ENCODE data around the gene IKBKE. TPM values are rescaled to one million over a fixed set of nuclear protein-coding genes. Genes with fewer than 3 reads are reported as not detected.

The IKBKE gene
- total and polyA plus RNA-seq, 10 of the 15 experiments (the other 5 are each of a cell fraction or from before 2014, with no cell fraction given): 12.8 to 35.1 (median 23.1) TPM

DNA sequence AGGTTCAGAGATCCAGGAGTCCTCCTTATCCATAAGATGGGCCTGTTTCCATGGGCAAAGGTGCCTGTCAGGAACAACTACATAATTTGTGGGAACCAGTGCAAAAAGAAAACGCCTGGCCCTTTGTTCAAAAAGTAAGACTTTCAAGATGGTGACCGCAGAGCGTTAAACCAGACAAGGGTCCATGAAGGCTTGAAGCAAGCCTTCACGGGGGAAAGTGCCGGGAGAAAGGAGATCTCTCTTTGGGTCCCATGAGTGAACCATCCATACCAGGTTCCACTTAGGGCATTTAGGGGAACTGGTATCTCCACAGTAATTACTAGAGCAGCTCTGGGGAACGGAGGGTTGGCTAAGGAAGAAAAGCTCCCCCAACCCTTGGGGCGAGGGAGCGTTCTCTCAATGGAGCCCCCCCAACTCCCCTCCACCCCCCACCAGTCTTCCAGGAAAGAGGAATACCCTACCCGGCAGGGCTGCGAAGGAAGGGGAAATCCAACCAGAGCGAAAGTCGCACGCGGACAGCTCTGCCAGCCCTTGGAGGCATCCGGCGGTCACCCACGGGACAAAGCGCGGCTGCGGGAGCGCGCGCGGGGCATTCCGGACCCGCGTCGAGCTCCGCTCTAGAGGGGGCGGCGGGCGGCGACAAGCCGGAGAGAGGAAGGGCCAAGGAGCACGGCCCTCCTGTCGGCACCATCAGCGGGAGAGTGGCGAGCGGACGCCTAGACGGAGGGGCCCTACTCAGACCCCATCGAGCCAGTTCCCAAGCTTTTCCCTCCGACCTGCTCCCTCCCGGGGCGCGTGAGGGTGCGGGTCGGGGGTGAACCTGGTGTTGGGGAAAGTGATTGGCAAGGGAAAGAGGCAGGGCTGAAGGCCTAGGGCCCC lies 36.4 kb downstream of the IKBKE start:
- peak overlapping the region; percentile 29; the same call in 1 of the 2 replicates for H3K27ac ChIP-seq (ENCODE audit: control insufficient read depth, insufficient read depth)
- H3K27me3 ChIP-seq (replicated peaks in 1 of 2; ENCODE audit: control insufficient read depth in 2 of 2, insufficient read depth in 2 of 2, low read length in 1 of 2): no peaks in the 10 kb centered on the region
- peak overlapping the region; percentile 77 for H2AFZ ChIP-seq (ENCODE audit: control insufficient read depth, low read depth, low read length)
- DNase-seq (ENCODE audit: low read depth, low spot score) (no peak), FAIRE-seq (no peak), ATAC-seq (peak; percentile 51)
- peak overlapping the region; percentile 72 for H3K4me3 ChIP-seq
- ChIA-PET CTCF (interaction anchor here (0.7 to 5.1 kb wide), 27 partner anchors 10 to 323 kb away, joined by 3 to 62 read pairs (median 5); partner anchors contain the start of genes DYRK3 and IKBKE), RAD21 (ENCODE audit: unreplicated experiment) (interaction anchor here (1.0 to 4.8 kb wide), 18 partner anchors 10 to 157 kb away, joined by 3 to 69 read pairs (median 5); partner anchors contain the start of genes DYRK3 and IKBKE), SMC1A (ENCODE audit: uncharacterized antibody, unreplicated experiment) (interaction anchor here (0.6 to 5.6 kb wide), 22 partner anchors 9 to 141 kb away, joined by 3 to 61 read pairs (median 6); partner anchors contain the start of genes DYRK3 and IKBKE), POLR2A (interaction anchor here (0.6 to 4.8 kb wide), 19 partner anchors 9 to 896 kb away, joined by 3 to 60 read pairs (median 4); partner anchors contain the start of genes DYRK3 and IKBKE)
- H3K4me2 ChIP-seq (ENCODE audit: control insufficient read depth, insufficient read depth): peak overlapping the region; percentile 91
- WGBS (ENCODE audit: insufficient coverage, insufficient replicate concordance, low lambda C conversion rate, missing lambda C conversion rate): 8% methylated on average over 48 of the region's 48 CpGs
- H3K36me3 ChIP-seq (ENCODE audit: control insufficient read depth in 2 of 2, insufficient read depth in 2 of 2, low read length in 1 of 2): no peaks in the 10 kb centered on the region
- in situ Hi-C loops (cut with MboI): no loop called here
- H4K20me1 ChIP-seq (ENCODE audit: control insufficient read depth, insufficient read depth): no peaks in the 10 kb centered on the region
- H3K9me3 ChIP-seq (replicated peaks; ENCODE audit: control insufficient read depth, insufficient read depth, low read length): no peaks in the 10 kb centered on the region
- intact Hi-C loops (cut with micrococcal nuclease; ENCODE audit: unreplicated experiment): loop anchor here (10.0 kb wide), 1 partner anchor 408 kb away; no protein-coding TSS in a partner anchor
- BruUV-seq (replicated peaks): TSS peak; percentile 81
- H3K4me1 ChIP-seq (ENCODE audit: control insufficient read depth, insufficient read depth, low read length): peaks cover 41% of the 10 kb centered on the region
- no peaks in the 10 kb centered on the region for H3K79me2 ChIP-seq (ENCODE audit: control insufficient read depth, insufficient read depth, low read length)
- peak overlapping the region; percentile 61; the same call in 1 of the 2 replicates for H3K9ac ChIP-seq (ENCODE audit: control insufficient read depth, insufficient read depth, low read length)
- no peak for TF ChIP-seq REST (IDR thresholded peaks at IDR 0.05; ENCODE audit: low read depth, low read length)
- no peak for TF ChIP-seq CREB1 (IDR thresholded peaks at IDR 0.05; ENCODE audit: low read depth)
- peak; percentile 18; the same call in 1 of the 2 replicates for TF ChIP-seq RB1 (IDR thresholded peaks at IDR 0.05; ENCODE audit: borderline replicate concordance)
- TF ChIP-seq MTA2 (IDR thresholded peaks at IDR 0.05; ENCODE audit: low read depth): 0 out of 2 replicates have a peak, but pooled peaks have one; percentile 34
- no peak; the same call in 1 of the 2 replicates for TF ChIP-seq SPI1 (IDR thresholded peaks at IDR 0.05; ENCODE audit: borderline replicate concordance, insufficient read depth, low read depth, low read length)
- TF ChIP-seq LARP7 (IDR thresholded peaks at IDR 0.05): peak; percentile 57; the same call in 1 of the 2 replicates
- TF ChIP-seq YBX1 (IDR thresholded peaks at IDR 0.05): no peak
- no peak for TF ChIP-seq SREBF1 (IDR thresholded peaks at IDR 0.05; ENCODE audit: low read length)
- no peak for TF ChIP-seq ZBTB40 (IDR thresholded peaks at IDR 0.05; ENCODE audit: borderline replicate concordance)
- TF ChIP-seq, protein P1, sequence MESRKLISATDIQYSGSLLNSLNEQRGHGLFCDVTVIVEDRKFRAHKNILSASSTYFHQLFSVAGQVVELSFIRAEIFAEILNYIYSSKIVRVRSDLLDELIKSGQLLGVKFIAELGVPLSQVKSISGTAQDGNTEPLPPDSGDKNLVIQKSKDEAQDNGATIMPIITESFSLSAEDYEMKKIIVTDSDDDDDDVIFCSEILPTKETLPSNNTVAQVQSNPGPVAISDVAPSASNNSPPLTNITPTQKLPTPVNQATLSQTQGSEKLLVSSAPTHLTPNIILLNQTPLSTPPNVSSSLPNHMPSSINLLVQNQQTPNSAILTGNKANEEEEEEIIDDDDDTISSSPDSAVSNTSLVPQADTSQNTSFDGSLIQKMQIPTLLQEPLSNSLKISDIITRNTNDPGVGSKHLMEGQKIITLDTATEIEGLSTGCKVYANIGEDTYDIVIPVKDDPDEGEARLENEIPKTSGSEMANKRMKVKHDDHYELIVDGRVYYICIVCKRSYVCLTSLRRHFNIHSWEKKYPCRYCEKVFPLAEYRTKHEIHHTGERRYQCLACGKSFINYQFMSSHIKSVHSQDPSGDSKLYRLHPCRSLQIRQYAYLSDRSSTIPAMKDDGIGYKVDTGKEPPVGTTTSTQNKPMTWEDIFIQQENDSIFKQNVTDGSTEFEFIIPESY (IDR thresholded peaks at IDR 0.05): 0 out of 2 replicates have a peak, but pooled peaks have one; percentile 52
- peak; percentile 33; the same call in 1 of the 2 replicates for TF ChIP-seq CREM (IDR thresholded peaks at IDR 0.05; ENCODE audit: low read depth)
- TF ChIP-seq GABPA (IDR thresholded peaks at IDR 0.05; ENCODE audit: low read depth): no peak
- no peak for TF ChIP-seq FOXK2 (IDR thresholded peaks at IDR 0.05)

Measured in GM12878 (cell line).